ENCODE measurements around the gene CCNY. TPM values are rescaled to one million over a fixed set of nuclear protein-coding genes. Genes with fewer than 3 reads are reported as not detected.

CCNY gene
- total RNA-seq, 1 experiment from 2014 or later: 122 TPM

- TF ChIP-seq CTCF (IDR thresholded peaks at IDR 0.05; ENCODE audit: insufficient read depth in 1 of 2, low read depth in 1 of 2, low read length in 1 of 2, severe bottlenecking in 1 of 2, unreplicated experiment in 1 of 2): no peak
- H3K4me3 ChIP-seq (ENCODE audit: low read depth, low read length): no peak overlapping the region
- peaks cover 11% of the 10 kb centered on the region for H3K36me3 Mint-ChIP-seq (ENCODE audit: insufficient read depth, unreplicated experiment)
- H3K36me3 ChIP-seq (ENCODE audit: control insufficient read depth, insufficient read depth, low read length): no peaks in the 10 kb centered on the region
- no peak overlapping the region for H3K4me3 Mint-ChIP-seq (ENCODE audit: unreplicated experiment)
- H3K27ac Mint-ChIP-seq (ENCODE audit: unreplicated experiment): no peak overlapping the region
- CTCF ChIA-PET: no interaction called here
- no peaks in the 10 kb centered on the region for H3K27me3 ChIP-seq (replicated peaks; ENCODE audit: control insufficient read depth, insufficient read depth, low read length)
- no peak for DNase-seq
- no peaks in the 10 kb centered on the region for H3K4me1 Mint-ChIP-seq (ENCODE audit: low read depth, unreplicated experiment)
- intact Hi-C loops (cut with micrococcal nuclease; ENCODE audit: unreplicated experiment): no loop called here
- no peaks in the 10 kb centered on the region for H3K9me3 Mint-ChIP-seq (ENCODE audit: unreplicated experiment)
- no peaks in the 10 kb centered on the region; the same call in 1 of the 2 replicates for H3K9me3 ChIP-seq
- H3K4me1 ChIP-seq: no peaks in the 10 kb centered on the region
- no peaks in the 10 kb centered on the region for H3K27me3 Mint-ChIP-seq (ENCODE audit: insufficient read depth, unreplicated experiment)
- POLR2A ChIA-PET: no interaction called here
- no TSS peak for BruUV-seq (replicated peaks)
Measured at GRCh38 chr10:35316218-35316967, 19.9 kb upstream of the CCNY start.

- no peak for TF ChIP-seq CTCF (IDR thresholded peaks at IDR 0.05; ENCODE audit: insufficient read depth in 1 of 2, low read depth in 1 of 2, low read length in 1 of 2, severe bottlenecking in 1 of 2, unreplicated experiment in 1 of 2)
- Histone ChIP-seq H3K36me3 (ENCODE audit: control insufficient read depth, insufficient read depth, low read length) (no peaks in the 10 kb centered on the region), H3K4me1 (no peaks in the 10 kb centered on the region), H3K27me3 (replicated peaks; ENCODE audit: control insufficient read depth, insufficient read depth, low read length) (no peaks in the 10 kb centered on the region), H3K9me3 (no peaks in the 10 kb centered on the region; the same call in 1 of the 2 replicates), H3K4me3 (ENCODE audit: low read depth, low read length) (no peak overlapping the region)
- no peaks in the 10 kb centered on the region for H3K4me1 Mint-ChIP-seq (ENCODE audit: low read depth, unreplicated experiment)
- POLR2A ChIA-PET: no interaction called here
- no peaks in the 10 kb centered on the region for H3K9me3 Mint-ChIP-seq (ENCODE audit: unreplicated experiment)
- no TSS peak for BruUV-seq (replicated peaks)
- DNase-seq: no peak
- no peak overlapping the region for H3K27ac Mint-ChIP-seq (ENCODE audit: unreplicated experiment)
- no peak overlapping the region for H3K4me3 Mint-ChIP-seq (ENCODE audit: unreplicated experiment)
- peaks cover 23% of the 10 kb centered on the region for H3K36me3 Mint-ChIP-seq (ENCODE audit: insufficient read depth, unreplicated experiment)
- CTCF ChIA-PET: no interaction called here
- H3K27me3 Mint-ChIP-seq (ENCODE audit: insufficient read depth, unreplicated experiment): no peaks in the 10 kb centered on the region
- intact Hi-C loops (cut with micrococcal nuclease; ENCODE audit: unreplicated experiment): no loop called here
Measured at GRCh38 chr10:35318551-35318950, 17.8 kb upstream of the CCNY start.

DNA sequence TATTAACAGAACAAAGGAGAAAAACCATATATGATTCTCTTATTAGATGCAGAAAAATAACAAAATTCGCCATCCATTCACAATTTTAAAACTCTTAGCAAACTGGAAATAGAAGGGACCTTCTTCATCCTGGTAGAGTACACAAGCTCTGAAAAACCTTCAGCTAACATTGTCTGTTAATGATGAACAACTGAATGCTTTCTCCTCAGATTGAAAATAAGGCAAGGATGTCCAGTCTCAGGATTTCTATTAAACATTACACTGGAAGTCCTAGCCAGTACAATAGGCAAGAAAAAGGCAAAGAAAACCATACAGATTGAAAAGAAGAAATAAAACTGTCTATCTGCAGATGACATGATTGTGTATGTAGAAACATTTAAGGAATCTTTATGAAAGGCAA is 16.0 kb upstream of the CCNY start:
- intact Hi-C loops (cut with micrococcal nuclease; ENCODE audit: unreplicated experiment): no loop called here
- BruUV-seq (replicated peaks): no TSS peak
- DNase-seq: no peak
- POLR2A ChIA-PET: no interaction called here
- H3K4me3 Mint-ChIP-seq (ENCODE audit: unreplicated experiment): no peak overlapping the region
- no peaks in the 10 kb centered on the region for H3K36me3 ChIP-seq (ENCODE audit: control insufficient read depth, insufficient read depth, low read length)
- H3K4me1 ChIP-seq: no peaks in the 10 kb centered on the region
- H3K4me3 ChIP-seq (ENCODE audit: low read depth, low read length): no peak overlapping the region
- H3K27ac Mint-ChIP-seq (ENCODE audit: unreplicated experiment): no peak overlapping the region
- no peaks in the 10 kb centered on the region for H3K4me1 Mint-ChIP-seq (ENCODE audit: low read depth, unreplicated experiment)
- CTCF ChIA-PET: no interaction called here
- peaks cover 21% of the 10 kb centered on the region for H3K36me3 Mint-ChIP-seq (ENCODE audit: insufficient read depth, unreplicated experiment)
- no peaks in the 10 kb centered on the region for H3K9me3 ChIP-seq
- H3K9me3 Mint-ChIP-seq (ENCODE audit: unreplicated experiment): no peaks in the 10 kb centered on the region
- H3K27me3 ChIP-seq (replicated peaks; ENCODE audit: control insufficient read depth, insufficient read depth, low read length): no peaks in the 10 kb centered on the region
- TF ChIP-seq CTCF (IDR thresholded peaks at IDR 0.05; ENCODE audit: insufficient read depth in 1 of 2, low read depth in 1 of 2, low read length in 1 of 2, severe bottlenecking in 1 of 2, unreplicated experiment in 1 of 2): no peak
- no peaks in the 10 kb centered on the region for H3K27me3 Mint-ChIP-seq (ENCODE audit: insufficient read depth, unreplicated experiment)

Measured in Caco-2 (cell line).